ENCODE data around the gene ATXN7L3. TPM values are rescaled to one million over a fixed set of nuclear protein-coding genes. Genes with fewer than 3 reads are reported as not detected.

Gene ATXN7L3
- total RNA-seq, 1 donor from 2014 or later = 64.5 TPM

Small RNAs within 50 kb of the gene (microRNA-seq; reads per million reads assigned to microRNA genes)
- not detected for gene MIR6782 (ENCODE audit: borderline number of aligned reads)

Other genes starting within 250 kb of the ATXN7L3 start
- not detected for gene PYY, start 245.9 kb downstream of the ATXN7L3 start, total RNA-seq
- gene NAGS, start 195.3 kb downstream of the ATXN7L3 start, total RNA-seq = 0.80 TPM
- gene TMEM101, start 184.9 kb downstream of the ATXN7L3 start, total RNA-seq = 15.4 TPM
- 55.4 TPM for gene LSM12, start 133.2 kb downstream of the ATXN7L3 start, total RNA-seq
- gene G6PC3, start 129.1 kb downstream of the ATXN7L3 start, total RNA-seq = 56.7 TPM
- gene HDAC5, start 76.2 kb downstream of the ATXN7L3 start, total RNA-seq = 34.9 TPM
- 0.74 TPM for gene HROB, start 58.0 kb downstream of the ATXN7L3 start, total RNA-seq
- gene ASB16, start 29.2 kb downstream of the ATXN7L3 start, total RNA-seq = not detected
- gene TMUB2, start 12.9 kb downstream of the ATXN7L3 start, total RNA-seq = 35.8 TPM
- gene UBTF, start 19.8 kb upstream of the ATXN7L3 start, total RNA-seq = 41.2 TPM
- 0.35 TPM for gene SLC4A1, start 68.3 kb upstream of the ATXN7L3 start, total RNA-seq
- 0.13 TPM for gene RUNDC3A, start 108.7 kb upstream of the ATXN7L3 start, total RNA-seq
- gene SLC25A39, start 124.9 kb upstream of the ATXN7L3 start, total RNA-seq = 60.0 TPM
- 278 TPM for gene GRN, start 145.4 kb upstream of the ATXN7L3 start, total RNA-seq
- gene FAM171A2, start 164.0 kb upstream of the ATXN7L3 start, total RNA-seq = 3.0 TPM
- 1.4 TPM for gene ITGA2B, start 189.8 kb upstream of the ATXN7L3 start, total RNA-seq